H1 (cell line): ENCODE results near the gene TMEM108. TPM values are rescaled to one million over a fixed set of nuclear protein-coding genes. Genes with fewer than 3 reads are reported as not detected.

Experiments
- CTCF ChIA-PET: fragments of 300-600 bp; sonication (Branson Sonifier 250); formaldehyde crosslinking; loops from one replicate; lab custom pipeline; 2021; ENCODE audit not compliant: partially characterized antibody; lab: Charles Lee
- POLR2A ChIA-PET: fragments of 300-600 bp; sonication (Branson Sonifier 250); formaldehyde crosslinking; loops from one replicate; lab custom pipeline; 2021; ENCODE audit warnings: inconsistent platforms; ENCODE audit not compliant: partially characterized antibody; lab: Charles Lee
- DNase-seq, 2 experiments: peaks; one replicate each; pipeline versions ENCODE4 v3.0.0 to v3.0.0-alpha.2; 2010 to 2022; ENCODE audit warnings: low spot score in 2 of 2, low read depth in 1 of 2, mixed read lengths in 1 of 2
- FAIRE-seq: peaks from 2 replicates; lab custom pipeline; 2011; peaks lifted over from hg19 to GRCh38; lab: Jason Lieb, UNC
- H2AFZ ChIP-seq: 2 replicates; pipeline ENCODE4 v1.8.1; 2012; ENCODE audit warnings: low read length, inconsistent platforms
- H2AK5ac ChIP-seq: 2 replicates; pipeline ENCODE4 v1.6.1; 2013; ENCODE audit warnings: low read depth, low read length
- H2BK120ac ChIP-seq: replicated peaks from 2 replicates; pipeline ENCODE3; 2013; ENCODE audit warnings: low read depth, low read length, inconsistent platforms
- H2BK12ac ChIP-seq: 2 replicates; pipeline ENCODE4 v1.6.1; 2013; ENCODE audit warnings: low read depth, low read length
- H2BK15ac ChIP-seq: 2 replicates; pipeline ENCODE4 v1.6.1; 2013; ENCODE audit warnings: low read length
- H2BK20ac ChIP-seq: 2 replicates; pipeline ENCODE4 v1.6.1; 2013; ENCODE audit warnings: low read length
- H2BK5ac ChIP-seq: 2 replicates; pipeline ENCODE4 v1.6.1; 2013; ENCODE audit warnings: low read depth, low read length
- H3K14ac ChIP-seq: 2 replicates; pipeline ENCODE4 v1.6.1; 2013; ENCODE audit warnings: inconsistent platforms; ENCODE audit not compliant: insufficient read length
- H3K18ac ChIP-seq: 2 replicates; pipeline ENCODE4 v1.6.1; 2013; ENCODE audit warnings: low read length; ENCODE audit errors: extremely low read depth
- H3K23ac ChIP-seq: 2 replicates; pipeline ENCODE4 v1.6.1; 2013; ENCODE audit warnings: inconsistent platforms; ENCODE audit not compliant: insufficient read length
- H3K23me2 ChIP-seq: 2 replicates; pipeline ENCODE4 v1.6.1; 2013; ENCODE audit warnings: low read depth, low read length
- H3K27ac ChIP-seq: 2 replicates; pipeline ENCODE4 v1.6.1; 2011; ENCODE audit warnings: low read depth, low read length, inconsistent platforms
- H3K27me3 ChIP-seq, 4 experiments: replicated peaks in 1 of 4; 1 replicate in 1 of 4; 2 replicates in 3 of 4; pipeline versions ENCODE4 v1.6.1 to v1.8.1; 2011 to 2013; ENCODE audit warnings: low read length in 3 of 4, mild to moderate bottlenecking in 3 of 4, inconsistent platforms in 2 of 4, mixed read lengths in 2 of 4, moderate library complexity in 1 of 4; ENCODE audit not compliant: control insufficient read depth in 3 of 4, insufficient read depth in 3 of 4; ENCODE audit errors: extremely low read depth in 1 of 4
- H3K36me3 ChIP-seq, 4 experiments: 2 replicates each; pipeline versions ENCODE4 v1.6.1 to v1.8.1; 2011 to 2013; ENCODE audit warnings: mild to moderate bottlenecking in 4 of 4, low read length in 3 of 4, moderate library complexity in 2 of 4, control low read depth in 1 of 4, inconsistent platforms in 1 of 4; ENCODE audit not compliant: insufficient read depth in 4 of 4, control insufficient read depth in 2 of 4
- H3K4ac ChIP-seq: replicated peaks from 2 replicates; pipeline ENCODE3; 2013; ENCODE audit warnings: low read length, low read depth, mixed read lengths, inconsistent platforms; ENCODE audit not compliant: insufficient read length
- H3K4me1 ChIP-seq, 4 experiments: replicated peaks in 1 of 4; 1 replicate in 1 of 4; 2 replicates in 3 of 4; pipeline versions ENCODE4 v1.6.1 to v1.8.1; 2011 to 2013; ENCODE audit warnings: low read length in 3 of 4, inconsistent platforms in 2 of 4, mixed read lengths in 1 of 4; ENCODE audit not compliant: insufficient read depth in 4 of 4, control insufficient read depth in 3 of 4
- H3K4me2 ChIP-seq, 2 experiments: 2 replicates each; pipeline versions ENCODE4 v1.6.1 to v1.8.1; 2011 to 2013; ENCODE audit warnings: low read depth in 2 of 2, low read length in 2 of 2, control low read depth in 1 of 2, inconsistent platforms in 1 of 2, mild to moderate bottlenecking in 1 of 2; ENCODE audit not compliant: insufficient read depth in 1 of 2
- H3K4me3 ChIP-seq, 4 experiments: fragments of 200-600, 300-600 bp in 1 of 4; sonication (generic), shearing (Covaris generic), sonication (Bioruptor Twin) in 1 of 4; 2 replicates each; pipeline versions ENCODE4 v1.5.1 to v1.8.1; 2011 to 2016; ENCODE audit warnings: low read length in 4 of 4, low read depth in 3 of 4, control low read depth in 2 of 4, inconsistent platforms in 2 of 4, mild to moderate bottlenecking in 2 of 4, mixed read lengths in 1 of 4, moderate library complexity in 1 of 4; ENCODE audit not compliant: insufficient read depth in 2 of 4; ENCODE audit errors: extremely low read depth in 1 of 4
- H3K56ac ChIP-seq: replicated peaks from 2 replicates; pipeline ENCODE3; 2013; ENCODE audit warnings: low read depth, mild to moderate bottlenecking, mixed read lengths, low read length, inconsistent platforms; ENCODE audit not compliant: insufficient read length
- H3K79me1 ChIP-seq: 2 replicates; pipeline ENCODE4 v1.6.1; 2013; ENCODE audit warnings: low read depth, low read length, control low read depth
- H3K79me2 ChIP-seq, 2 experiments: 2 replicates each; pipeline versions ENCODE4 v1.6.1 to v1.8.1; 2012 to 2013; ENCODE audit warnings: low read length in 2 of 2, mild to moderate bottlenecking in 2 of 2, inconsistent platforms in 1 of 2; ENCODE audit not compliant: insufficient read depth in 2 of 2, control insufficient read depth in 1 of 2
- H3K9ac ChIP-seq, 4 experiments: replicated peaks in 1 of 4; 1 replicate in 1 of 4; 2 replicates in 3 of 4; pipeline versions ENCODE4 v1.6.1 to v1.8.1; 2011 to 2013; ENCODE audit warnings: low read depth in 3 of 4, low read length in 3 of 4, control low read depth in 2 of 4, mild to moderate bottlenecking in 2 of 4, moderate library complexity in 2 of 4, inconsistent platforms in 1 of 4; ENCODE audit errors: extremely low read depth in 1 of 4
- H3K9me3 ChIP-seq, 2 experiments: 2 replicates each; pipeline versions ENCODE4 v1.6.1 to v1.8.1; 2012 to 2013; ENCODE audit warnings: mild to moderate bottlenecking in 2 of 2, moderate library complexity in 2 of 2, control low read depth in 1 of 2, inconsistent platforms in 1 of 2, low read depth in 1 of 2, low read length in 1 of 2, mixed read lengths in 1 of 2; ENCODE audit not compliant: insufficient read depth in 2 of 2
- H4K20me1 ChIP-seq, 2 experiments: replicated peaks in 1 of 2; 2 replicates each; pipeline versions ENCODE3 to v1.8.1; 2011 to 2013; ENCODE audit warnings: inconsistent platforms in 2 of 2, low read length in 2 of 2, mild to moderate bottlenecking in 1 of 2; ENCODE audit not compliant: insufficient read depth in 2 of 2, control insufficient read depth in 1 of 2
- H4K5ac ChIP-seq: 2 replicates; pipeline ENCODE4 v1.6.1; 2013; ENCODE audit warnings: low read length, low read depth, mixed read lengths, inconsistent platforms; ENCODE audit not compliant: insufficient read length
- H4K8ac ChIP-seq: 2 replicates; pipeline ENCODE4 v1.8.0; 2013; ENCODE audit warnings: mild to moderate bottlenecking, moderate library complexity, low read length, inconsistent platforms; ENCODE audit not compliant: insufficient read depth; ENCODE audit errors: extremely low read depth
- H4K91ac ChIP-seq: replicated peaks from 2 replicates; pipeline ENCODE3; 2013; ENCODE audit warnings: low read length, mixed read lengths, inconsistent platforms; ENCODE audit not compliant: insufficient read length
- MAFK ChIP-seq: IDR thresholded peaks from 2 replicates; pipeline ENCODE4 v1.6.1; 2012; ENCODE audit warnings: low read depth, mild to moderate bottlenecking, improper control_type of control experiment, low read length
- POLR2AphosphoS5 ChIP-seq: IDR thresholded peaks from 2 replicates; pipeline ENCODE4 v1.6.1; 2011; ENCODE audit warnings: low read depth, low read length
- RBBP5 ChIP-seq: IDR thresholded peaks from 2 replicates; pipeline ENCODE4 v1.7.1; 2012; ENCODE audit warnings: low read depth, mild to moderate bottlenecking, inconsistent platforms, low read length, moderate library complexity, borderline replicate concordance
- SAP30 ChIP-seq: fragments of 300-600 bp; sonication (generic); IDR thresholded peaks from 2 replicates; pipeline ENCODE4 v1.7.1; 2012; ENCODE audit warnings: low read length, moderate library complexity, mild to moderate bottlenecking, inconsistent platforms; ENCODE audit not compliant: insufficient read depth, insufficient replicate concordance
- TBP ChIP-seq: IDR thresholded peaks from 2 replicates; pipeline ENCODE4 v1.6.1; 2011; ENCODE audit warnings: low read depth, low read length, improper control_type of control experiment
- WGBS, 2 experiments: shearing (Covaris generic) in 1 of 2; methylation state at CpG; one replicate each; pipeline versions ENCODE4 v1.1.6 to v1.1.7; 2013 to 2015; ENCODE audit warnings: low lambda C conversion rate in 2 of 2, mixed read lengths in 2 of 2, inconsistent platforms in 1 of 2, low coverage in 1 of 2, missing lambda C conversion rate in 1 of 2; ENCODE audit not compliant: insufficient replicate concordance in 2 of 2, insufficient coverage in 1 of 2, insufficient read length in 1 of 2; ENCODE audit errors: extremely low coverage in 1 of 2, missing lambda C conversion rate in 1 of 2; 5-methylcytosine and 5-hydroxymethylcytosine counted together
- polyA plus RNA-seq, 7 experiments: library from polyadenylated mRNA; depleted of rRNA in 3 of 7; stranded (reverse) in 5 of 7; unstranded in 2 of 7; fragments of >200 nt in 5 of 7; fragments of 200-250 nt in 2 of 7; gene quantifications; 1 replicate in 5 of 7; 2 replicates in 1 of 7; 4 replicates in 1 of 7; pipeline versions ENCODE4 v1.2.1 to v1.2.3, GENCODE V29; 2011 to 2013; ENCODE audit warnings: missing spikeins in 2 of 7, mixed read lengths in 2 of 7
- total RNA-seq: library from RNA; stranded (reverse); fragmentation: NEBNext Ultra II Directional; extraction: Animal tissue kit (Norgen Biotek cat#: 25700); gene quantifications from 2 replicates; pipeline ENCODE4 v1.2.1, GENCODE V29; 2021

The TMEM108 gene
- total and polyA plus RNA-seq, 2 of the 8 experiments (the other 6 are each of a cell fraction or from before 2014, with no cell fraction given), result 14.3 to 16.2 TPM

DNA sequence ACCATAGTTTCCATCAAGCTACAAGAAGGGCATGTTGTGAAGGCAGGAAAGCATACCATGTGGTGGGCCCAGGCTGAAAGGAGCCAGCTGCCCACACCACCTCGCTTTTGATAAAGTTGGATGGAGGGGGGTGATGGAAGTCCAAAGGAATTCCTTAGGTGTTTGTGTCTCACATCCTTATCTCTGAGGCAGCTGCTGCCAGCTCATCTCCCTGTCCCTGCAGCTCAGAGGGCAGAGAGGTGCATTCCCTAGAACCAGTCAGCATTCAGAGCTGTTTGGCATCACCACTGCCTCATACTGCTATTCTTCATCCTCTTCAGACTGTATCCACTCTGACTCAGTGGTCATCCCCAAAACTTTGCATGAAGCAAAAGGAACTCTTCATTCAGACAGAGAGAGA is 220.2 kb downstream of the TMEM108 start:
- Histone ChIP-seq H3K4me2 (no peak overlapping the region), H2BK15ac (no peak overlapping the region), H3K36me3 (no peaks in the 10 kb centered on the region), H3K4ac (no peak overlapping the region), H4K8ac (no peak overlapping the region), H3K23me2 (no peaks in the 10 kb centered on the region), H2BK120ac (no peak overlapping the region), H2BK20ac (no peak overlapping the region), H3K27me3 (no peaks in the 10 kb centered on the region), H2BK12ac (no peak overlapping the region), H3K27ac (no peak overlapping the region), H2AFZ (no peak overlapping the region), H3K14ac (no peak overlapping the region), H4K20me1 (no peaks in the 10 kb centered on the region), H3K9me3 (0 out of 4 replicates have a peak, but pooled peaks cover 0 to 2% of the 10 kb centered on the region in 2 experiments), H3K4me3 (no peak overlapping the region), H3K23ac (no peak overlapping the region), H3K79me2 (no peaks in the 10 kb centered on the region), H2BK5ac (no peak overlapping the region), H3K9ac (no peak overlapping the region), H4K91ac (no peak overlapping the region), H3K56ac (no peak overlapping the region), H3K18ac (no peak overlapping the region), H2AK5ac (no peak overlapping the region), H4K5ac (no peak overlapping the region), H3K79me1 (no peaks in the 10 kb centered on the region), H3K4me1 (no peaks in the 10 kb centered on the region)
- DNase-seq, result peak in 1 of 2 experiments; percentile 1
- 100% methylated on average over 1 of the region's 1 CpG; no CpG with 5 or more reads in 1 of the 2 experiments for WGBS, 2 experiments
- TF ChIP-seq SAP30 (no peak), RBBP5 (no peak), POLR2AphosphoS5 (no peak), MAFK (no peak), TBP (no peak)
- no peak for FAIRE-seq
- POLR2A ChIA-PET, result interaction anchor here (1.2 kb wide), 1 partner anchor 8 kb away, joined by 3 read pairs; no protein-coding TSS in a partner anchor
- CTCF ChIA-PET, result interaction anchor here (0.7 to 1.1 kb wide), 2 partner anchors 16 to 18 kb away, joined by 3 to 4 read pairs; no protein-coding TSS in a partner anchor
